GM19438 (cell line): ENCODE measurements around the gene SNAP29.
"Not testable (repeated sequence)": the region's sequence is repeated elsewhere in the genome, so short reads cannot be mapped to it uniquely, and the experiment has no call there.

Experiments used
- ATAC-seq: cut with Tn5 transposase; IDR thresholded peaks from one replicate; pipeline ENCODE4 v1.9.1; 2021; ENCODE audit warnings: low read depth; ENCODE audit not compliant: unreplicated experiment

Gene SNAP29

DNA sequence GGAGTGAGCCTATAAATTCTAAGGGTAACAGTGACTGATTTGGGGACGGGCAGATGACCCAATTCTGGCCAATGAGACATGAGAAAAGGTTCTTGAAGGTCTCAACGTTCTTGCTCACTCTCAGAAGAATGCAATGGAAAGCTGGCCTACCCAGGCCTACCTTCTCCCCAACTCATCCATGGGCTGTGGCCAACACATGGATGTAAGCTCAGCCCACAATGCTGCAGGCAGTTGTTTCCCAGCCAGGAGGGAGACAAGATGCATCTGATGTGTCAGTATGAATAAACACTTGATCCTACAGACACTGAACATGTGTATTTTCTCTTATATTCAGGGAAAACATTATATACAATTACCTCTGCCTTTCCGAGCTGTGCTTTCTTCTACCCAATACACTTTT is 24.6 kb upstream of the SNAP29 start:
- no peak for ATAC-seq

GRCh38 chr22:20834725-20835124 is 24.1 kb upstream of the SNAP29 start:
- ATAC-seq, result no peak

DNA sequence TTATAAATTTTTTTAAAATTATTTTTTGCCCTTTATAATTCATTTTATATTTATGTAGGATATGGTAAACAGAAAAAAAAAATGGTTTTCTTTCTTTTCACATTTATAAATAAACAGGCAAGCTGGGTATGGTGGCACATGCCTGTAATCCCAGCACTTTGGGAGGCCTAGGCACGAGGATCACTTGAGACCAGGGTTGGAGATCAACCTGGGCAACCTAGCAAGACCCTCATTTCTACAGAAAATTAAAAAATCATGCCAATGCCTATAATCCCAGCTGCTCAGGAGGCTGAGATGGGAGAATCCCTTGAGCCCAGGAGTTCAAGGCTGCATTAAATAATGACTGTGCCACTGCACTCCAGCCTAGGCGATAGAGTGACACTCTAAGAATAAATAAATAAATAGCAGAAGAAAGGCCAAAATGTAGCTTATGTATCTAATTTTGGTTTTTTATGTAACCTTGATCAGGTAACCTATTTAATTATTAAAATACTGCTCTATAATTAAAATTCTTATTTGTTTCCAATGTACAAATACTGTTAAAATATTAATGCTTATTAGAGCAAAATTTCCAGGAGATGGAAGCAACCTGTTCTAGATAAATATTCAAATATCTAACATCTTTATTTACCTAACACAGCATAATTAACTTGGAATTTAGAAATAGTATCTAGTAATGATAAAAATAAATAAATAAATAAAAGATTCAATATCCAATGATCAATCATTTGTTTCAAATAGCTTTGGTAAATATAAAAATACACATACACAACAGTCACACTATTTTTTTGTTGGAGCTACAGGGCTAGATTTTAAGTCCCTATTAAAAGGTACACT is 21.6 kb upstream of the SNAP29 start:
- ATAC-seq, result no peak

- ATAC-seq, result not testable (repeated sequence)
Observed at GRCh38 chr22:20839354-20839753, 19.5 kb upstream of the SNAP29 start.

DNA sequence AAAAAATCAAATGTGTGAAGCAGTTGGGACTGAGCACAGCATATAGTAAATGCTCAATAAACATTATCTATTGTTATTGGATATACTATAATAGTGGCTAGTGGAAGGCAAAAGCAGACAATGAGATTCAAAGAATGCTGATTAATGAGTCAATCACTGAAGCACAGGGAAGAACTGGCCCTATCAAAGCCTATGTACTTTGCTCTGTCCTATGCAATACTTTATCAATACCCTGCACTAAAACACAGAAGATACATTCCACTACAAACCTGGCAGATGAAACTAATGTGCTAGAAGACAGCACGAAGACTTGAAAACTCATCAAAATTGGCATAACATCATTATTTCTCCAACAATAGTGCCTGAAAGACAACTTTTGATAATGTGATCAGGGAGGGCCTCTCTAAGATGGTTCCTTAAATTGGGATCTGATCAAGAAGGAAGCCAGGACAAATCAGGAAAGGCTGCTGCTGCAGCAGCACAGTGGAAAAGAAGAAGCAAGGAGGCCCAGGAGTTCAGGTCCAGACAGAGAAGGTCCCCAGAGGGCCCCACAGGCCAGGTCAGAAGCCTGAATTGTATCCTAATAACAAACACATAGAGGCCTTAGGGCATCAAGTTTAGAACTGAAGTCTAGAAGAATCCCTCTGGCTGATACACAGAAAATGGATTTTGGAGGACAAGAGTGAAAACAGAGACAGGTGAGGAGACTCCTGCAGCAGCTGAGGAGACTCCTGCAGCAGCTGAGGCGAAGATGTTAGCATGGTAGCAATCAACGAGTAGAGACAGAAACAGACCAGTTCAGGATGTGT is 18.8 kb upstream of the SNAP29 start:
- ATAC-seq, result no peak

- no peak for ATAC-seq
Observed at GRCh38 chr22:20840646-20841371, 18.0 kb upstream of the SNAP29 start.

GRCh38 chr22:20843501-20843900 is 15.3 kb upstream of the SNAP29 start:
- no peak for ATAC-seq

- ATAC-seq, result no peak
Observed at GRCh38 chr22:20844055-20845037, 14.5 kb upstream of the SNAP29 start.

GRCh38 chr22:20847318-20847822 is 11.4 kb upstream of the SNAP29 start:
- ATAC-seq, result no peak

GRCh38 chr22:20852076-20852475 is 6.7 kb upstream of the SNAP29 start:
- no peak for ATAC-seq

DNA sequence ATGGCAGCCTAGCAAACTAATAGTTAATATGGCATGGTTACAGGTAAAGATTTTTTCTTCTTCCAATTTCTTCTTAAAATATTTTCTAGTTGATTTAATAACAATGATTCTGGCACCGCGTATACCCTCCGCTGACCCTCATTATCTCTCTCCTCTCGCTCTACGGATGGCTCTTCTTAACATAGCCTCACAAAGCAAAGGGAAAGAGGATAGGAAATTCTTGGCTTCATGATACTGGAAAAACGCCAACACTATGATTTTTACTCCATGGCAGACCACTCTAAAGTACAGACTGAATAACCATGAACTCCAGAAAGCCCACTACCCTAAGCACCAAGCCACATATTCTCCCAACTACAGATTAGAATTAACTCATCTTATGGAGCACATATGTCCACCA is 6.3 kb upstream of the SNAP29 start:
- ATAC-seq, result no peak

DNA sequence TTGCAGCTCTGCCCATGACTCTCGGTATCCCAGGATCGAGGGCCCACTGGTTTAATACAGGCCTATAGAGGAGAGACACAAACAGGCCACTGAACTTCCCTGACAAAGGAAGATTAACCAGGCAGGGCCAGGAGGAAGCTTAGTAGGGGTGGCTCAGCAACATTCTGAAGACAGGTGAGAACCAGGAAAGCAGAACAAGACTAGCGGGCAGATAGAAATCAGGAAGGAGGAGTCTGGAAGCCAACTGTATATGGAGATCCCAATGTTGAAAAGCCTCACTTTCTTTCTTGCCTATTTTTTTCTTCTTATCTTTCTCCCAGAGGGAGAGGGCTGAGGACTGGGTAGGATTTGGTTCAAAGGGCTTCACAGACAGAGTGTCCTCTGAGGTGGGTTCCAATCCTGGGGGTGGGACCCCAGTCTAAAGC is 5.6 kb upstream of the SNAP29 start:
- ATAC-seq, result no peak

DNA sequence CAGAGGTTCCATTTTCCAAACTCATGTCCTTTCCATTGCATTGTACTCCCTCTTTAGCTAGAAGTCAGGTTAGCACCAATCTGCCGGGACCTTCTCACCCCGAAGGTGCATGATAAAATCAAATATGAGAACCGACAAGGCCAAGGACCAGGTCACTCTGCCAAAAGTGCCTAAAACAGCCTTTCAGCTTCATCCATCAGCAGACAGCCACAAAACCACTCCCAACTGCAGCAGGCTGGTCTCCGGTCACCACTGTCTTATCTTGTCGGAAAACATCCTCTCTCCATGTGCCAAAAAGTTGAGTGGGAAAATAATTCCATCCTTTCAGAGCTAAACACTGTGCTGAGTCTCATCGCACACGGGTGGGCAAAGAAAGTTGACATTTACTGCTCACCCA is 1.6 kb upstream of the SNAP29 start:
- no peak for ATAC-seq

DNA sequence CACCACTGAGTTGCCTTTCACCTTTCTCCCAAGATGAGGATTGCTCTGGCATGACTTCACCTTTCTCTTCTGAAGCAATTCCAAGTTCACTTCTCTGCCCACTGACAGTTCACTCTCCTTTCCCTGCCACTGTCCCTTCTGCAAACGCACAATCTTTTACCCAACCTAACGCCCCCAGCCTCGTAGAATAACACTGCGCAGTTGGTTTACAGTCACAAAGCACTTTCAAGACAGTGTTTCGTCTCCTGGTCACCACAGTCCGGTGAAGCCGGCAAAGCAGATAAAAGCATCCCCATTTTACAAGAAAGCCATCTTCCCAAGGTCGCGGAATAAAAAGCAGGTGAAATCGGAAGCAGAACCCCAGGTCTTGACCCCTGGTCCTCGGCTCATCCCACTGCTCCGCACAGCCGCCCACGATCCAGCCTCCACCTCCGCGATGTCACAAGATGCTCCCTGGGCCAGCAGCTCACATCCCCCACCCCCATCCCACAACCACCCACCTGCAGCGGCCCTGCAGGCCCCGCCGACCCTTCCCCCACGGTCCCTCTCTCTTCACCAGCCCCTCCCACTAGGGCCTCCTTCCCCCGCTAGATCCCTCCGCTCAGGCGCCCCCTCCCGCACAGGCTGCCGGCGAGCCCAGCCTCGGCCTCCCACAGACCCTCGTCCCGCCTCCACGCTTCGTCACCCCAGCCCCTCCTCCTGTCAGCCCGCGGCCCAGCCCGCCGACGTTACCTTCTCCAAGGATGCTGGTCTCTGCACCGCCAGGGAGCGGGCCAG is 781 bp upstream of the SNAP29 start:
- ATAC-seq, result peak; percentile 45

GRCh38 chr22:20859615-20860014 is 808 bp downstream of the SNAP29 start:
- ATAC-seq, result no peak

- ATAC-seq, result no peak
Observed at GRCh38 chr22:20862540-20862939, 3.7 kb downstream of the SNAP29 start.

DNA sequence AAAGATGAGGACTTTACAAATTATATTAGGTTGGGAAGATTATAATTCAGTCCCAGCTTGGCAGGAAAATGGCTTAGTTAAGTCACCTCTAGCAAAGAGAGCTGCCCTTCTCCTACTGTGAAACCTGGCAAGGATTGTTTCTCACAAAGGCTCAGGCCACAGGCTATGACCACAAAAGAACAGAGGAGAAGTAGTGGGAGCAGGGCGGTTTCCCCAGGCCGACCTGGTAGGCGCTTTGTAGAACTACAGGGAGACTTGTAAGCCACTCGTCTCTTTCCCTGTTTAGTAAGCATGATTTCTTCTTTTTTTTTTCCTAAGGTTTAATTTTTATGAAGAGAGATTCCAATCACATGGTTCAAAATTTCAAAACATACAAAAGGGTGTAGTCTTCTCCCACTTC is 4.6 kb downstream of the SNAP29 start:
- no peak for ATAC-seq

DNA sequence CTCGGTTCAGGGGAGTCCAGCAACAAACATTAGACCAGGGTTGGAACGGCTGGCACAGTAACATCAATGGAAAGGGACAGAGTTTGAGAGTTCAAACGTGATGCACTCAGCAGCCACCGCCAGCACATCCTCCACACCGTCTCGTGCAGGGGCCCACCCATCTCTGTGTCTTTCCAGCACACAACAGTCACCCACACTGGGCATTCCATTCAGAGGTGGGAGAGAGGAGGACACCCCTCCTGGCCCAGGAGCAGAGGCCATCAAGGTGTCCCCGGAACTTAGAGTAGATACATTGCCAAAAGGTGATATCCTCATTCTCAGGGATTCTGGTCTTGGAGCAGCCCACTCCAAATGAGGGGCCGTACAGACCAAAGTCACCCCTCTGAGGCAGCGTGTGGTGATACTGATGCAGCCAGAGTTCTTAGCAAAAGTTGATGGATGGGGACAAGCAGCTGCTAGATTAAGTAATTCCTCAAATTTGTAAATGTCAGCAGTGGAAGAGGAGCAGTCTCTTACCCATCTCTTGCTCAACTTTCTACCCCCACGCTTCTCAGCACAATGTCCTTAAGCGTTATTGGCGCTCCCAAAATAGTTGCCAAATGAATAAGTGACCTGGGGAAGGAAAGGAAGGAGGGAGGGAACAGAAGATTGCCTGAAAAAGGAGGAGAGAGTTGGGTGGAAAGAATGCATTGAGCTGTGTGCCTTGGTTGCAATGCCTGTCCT is 5.5 kb downstream of the SNAP29 start:
- ATAC-seq, result no peak
